A673 (cell line): ENCODE results near the gene CARD6.

Experiments used
- CTCF ChIP-seq: fragments of 300-800, 200-600 bp; sonication (generic); conservative IDR thresholded peaks from 2 replicates; pipeline ENCODE4 v1.5.1; 2017; ENCODE audit warnings: low read depth, mild to moderate bottlenecking, antibody characterized with exemption, low read length, moderate library complexity, mixed read lengths
- EZH2 ChIP-seq: fragments of 200-600 bp; sonication (generic); IDR thresholded peaks from 2 replicates; pipeline ENCODE4 v1.6.1; 2017; ENCODE audit warnings: borderline replicate concordance, low read depth, mild to moderate bottlenecking, mixed read lengths, antibody characterized with exemption, low read length; ENCODE audit not compliant: poor library complexity, severe bottlenecking

GRCh38 chr5:40812125-40812524 is 29.0 kb upstream of the CARD6 start:
- TF ChIP-seq CTCF (no peak), EZH2 (no peak)
